SHP77 treated with DMSO at 0.1 percent for 48 hours (cell line): ENCODE data around the gene IMMP2L.
"Not testable (repeated sequence)": the region's sequence is repeated elsewhere in the genome, so short reads cannot be mapped to it uniquely, and the experiment has no call there.

Source experiments
- DNase-seq: peaks from one replicate; lab custom pipeline; 2025; lab: John Stamatoyannopoulos, UW

Gene IMMP2L

GRCh38 chr7:111264111-111264868 lies 298.0 kb downstream of the IMMP2L start:
- DNase-seq: no peak

GRCh38 chr7:111262293-111263116 lies 299.8 kb downstream of the IMMP2L start:
- DNase-seq: no peak

DNA sequence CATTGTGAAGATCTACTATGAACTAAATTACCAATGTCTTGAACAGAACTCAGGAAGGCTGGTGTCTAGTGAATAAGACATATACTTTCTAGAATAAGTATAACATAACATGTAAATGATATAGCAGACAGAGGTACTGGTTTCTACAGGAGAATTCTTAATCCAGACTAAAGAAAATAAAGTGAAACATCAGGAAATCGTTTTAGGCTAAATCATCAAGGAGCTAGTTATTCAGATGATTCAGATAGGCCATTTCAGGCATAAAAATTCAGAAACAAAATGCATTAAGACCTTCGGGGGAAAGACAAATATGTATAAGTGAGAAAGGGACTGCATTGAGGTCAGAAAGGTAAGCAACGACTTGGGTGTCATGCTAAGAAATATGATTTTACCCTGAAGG lies 300.8 kb downstream of the IMMP2L start:
- DNase-seq: no peak

GRCh38 chr7:111259991-111260390 lies 302.3 kb downstream of the IMMP2L start:
- DNase-seq: no peak

- DNase-seq: no peak
Measured at GRCh38 chr7:111256391-111256790, 305.9 kb downstream of the IMMP2L start.

GRCh38 chr7:111255576-111255975 lies 306.7 kb downstream of the IMMP2L start:
- no peak for DNase-seq

DNA sequence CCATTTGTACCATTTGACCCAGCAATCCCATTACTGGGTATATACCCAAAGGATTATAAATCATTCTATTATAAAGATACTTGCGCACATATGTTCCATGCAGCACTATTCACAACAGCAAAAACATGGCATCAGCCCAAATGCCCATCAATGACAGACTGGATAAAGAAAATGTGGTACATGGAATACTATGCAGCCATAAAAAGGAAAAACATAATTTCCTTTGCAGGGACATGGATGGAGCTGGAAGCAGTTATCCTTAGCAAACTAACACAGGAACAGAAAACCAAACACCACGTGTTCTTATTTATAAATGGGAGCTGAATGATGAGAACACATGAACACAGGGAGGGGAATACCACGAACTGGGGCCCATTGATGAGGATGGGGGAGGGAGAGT lies 310.9 kb downstream of the IMMP2L start:
- not testable (repeated sequence) for DNase-seq

GRCh38 chr7:111249807-111250206 lies 312.5 kb downstream of the IMMP2L start:
- DNase-seq: not testable (repeated sequence)

GRCh38 chr7:111242141-111242755 lies 320.0 kb downstream of the IMMP2L start:
- DNase-seq: no peak

GRCh38 chr7:111240371-111240770 lies 321.9 kb downstream of the IMMP2L start:
- no peak for DNase-seq

DNA sequence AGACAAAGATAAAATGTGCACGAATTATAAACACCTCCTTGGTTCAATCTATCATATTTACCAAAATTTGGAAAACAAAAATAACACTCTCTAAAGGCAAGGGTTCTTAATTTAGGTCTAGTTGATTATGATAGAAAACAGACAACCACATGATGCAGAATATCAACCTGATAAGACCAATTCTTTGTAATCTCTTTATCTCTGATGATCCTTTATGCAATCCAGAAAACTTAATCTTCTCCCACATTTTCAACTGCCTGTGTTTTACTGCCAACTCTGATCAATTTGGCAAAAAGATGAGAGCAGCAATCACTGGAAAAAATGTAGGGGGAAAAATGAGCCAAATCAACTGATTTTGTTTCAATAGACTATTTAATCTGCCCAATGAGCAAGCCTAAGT lies 322.9 kb downstream of the IMMP2L start:
- DNase-seq: no peak

DNA sequence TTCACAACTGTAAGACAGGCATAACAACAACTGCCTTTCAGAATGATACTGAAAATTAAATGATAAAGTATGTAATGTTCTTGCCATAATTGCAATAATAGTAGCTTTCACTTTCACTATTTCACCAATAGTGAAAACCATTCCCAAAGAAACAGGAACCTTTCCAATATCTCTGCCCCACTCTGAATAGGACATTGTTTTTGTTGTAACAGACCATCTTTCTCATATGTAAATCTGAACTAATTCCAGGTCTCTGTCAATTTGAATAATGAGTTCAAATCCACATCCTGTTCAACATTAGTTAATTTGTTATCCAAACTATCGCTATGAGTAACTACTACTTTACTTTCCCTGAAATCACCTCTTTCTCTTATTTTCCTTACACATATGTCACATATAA lies 323.4 kb downstream of the IMMP2L start:
- no peak for DNase-seq

DNA sequence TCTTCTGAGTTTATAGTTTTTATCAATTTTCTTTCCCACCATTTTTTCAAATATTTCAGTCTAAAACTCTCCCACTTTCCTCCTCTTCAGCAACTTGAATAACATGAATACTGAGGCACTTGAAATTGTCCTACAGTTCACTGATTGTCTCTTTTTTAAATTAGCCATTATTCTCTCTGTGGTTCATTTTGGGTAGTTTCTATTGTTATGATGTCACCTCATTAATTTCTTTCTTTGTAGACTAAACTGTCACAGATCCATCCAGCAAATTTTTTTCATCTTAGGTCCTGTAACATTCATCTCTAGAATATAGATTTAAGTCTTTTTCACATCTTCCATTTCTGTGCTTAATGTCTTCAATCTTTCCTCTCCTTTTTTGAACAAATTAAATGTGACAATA lies 326.6 kb downstream of the IMMP2L start:
- no peak for DNase-seq

GRCh38 chr7:111232249-111233084 lies 329.8 kb downstream of the IMMP2L start:
- DNase-seq: no peak

DNA sequence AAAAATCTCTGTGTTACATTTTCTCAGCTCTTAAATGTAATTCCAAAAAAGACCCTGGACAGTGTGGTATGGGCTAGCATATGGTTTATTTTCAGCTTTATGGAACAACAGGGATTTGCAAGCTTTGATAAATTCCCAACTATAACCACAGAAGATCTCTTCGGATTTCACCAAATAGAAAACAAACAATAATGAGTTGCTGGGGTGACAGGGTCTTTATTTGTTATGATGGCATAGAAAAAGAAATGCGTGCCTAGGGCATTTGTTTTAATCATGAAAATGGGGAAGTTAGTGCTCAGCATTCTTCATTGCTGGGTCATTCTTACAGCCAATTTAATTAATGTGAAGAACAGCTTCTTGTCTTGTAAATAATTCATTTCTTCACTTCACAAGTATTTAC lies 332.4 kb downstream of the IMMP2L start:
- DNase-seq: no peak

GRCh38 chr7:111229181-111229740 lies 333.0 kb downstream of the IMMP2L start:
- no peak for DNase-seq

DNA sequence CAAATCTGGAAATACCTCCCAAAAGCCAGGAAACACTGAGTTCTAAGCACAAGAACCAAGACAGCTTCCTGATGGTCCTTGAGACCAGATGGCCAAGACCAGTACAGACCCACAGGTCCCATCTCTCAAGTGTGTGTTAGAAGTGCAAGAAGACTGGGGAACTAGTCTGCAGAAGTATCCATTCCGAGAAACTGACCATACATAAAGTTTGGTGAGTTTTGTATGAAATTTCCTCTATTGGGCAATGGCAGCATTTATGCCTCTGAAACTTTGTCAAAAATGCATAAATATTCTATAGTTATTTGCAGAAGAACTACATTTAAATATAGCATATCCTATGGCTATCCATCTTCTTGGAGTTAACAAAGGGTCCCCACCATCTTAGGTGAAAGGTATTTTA lies 333.9 kb downstream of the IMMP2L start:
- no peak for DNase-seq

DNA sequence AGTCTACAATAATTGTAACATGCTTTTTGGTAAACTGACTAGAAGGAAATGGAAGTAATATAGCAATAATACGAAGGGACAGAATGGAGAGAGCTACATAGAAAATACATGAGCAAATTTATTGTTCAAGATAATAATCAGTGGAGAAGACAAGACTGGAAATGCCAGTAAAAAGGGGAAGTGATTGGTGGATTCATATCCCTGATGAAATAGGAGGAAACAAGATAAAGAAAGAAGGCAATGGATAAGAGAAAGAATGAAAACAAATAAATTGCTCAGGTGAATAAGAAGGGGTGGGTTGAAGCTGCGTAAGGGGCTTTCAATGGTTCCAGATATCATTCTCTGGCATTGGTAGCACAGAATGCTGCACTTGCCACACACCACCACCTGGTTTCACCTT lies 335.5 kb downstream of the IMMP2L start:
- no peak for DNase-seq

GRCh38 chr7:111224354-111225231 lies 337.7 kb downstream of the IMMP2L start:
- DNase-seq: no peak

DNA sequence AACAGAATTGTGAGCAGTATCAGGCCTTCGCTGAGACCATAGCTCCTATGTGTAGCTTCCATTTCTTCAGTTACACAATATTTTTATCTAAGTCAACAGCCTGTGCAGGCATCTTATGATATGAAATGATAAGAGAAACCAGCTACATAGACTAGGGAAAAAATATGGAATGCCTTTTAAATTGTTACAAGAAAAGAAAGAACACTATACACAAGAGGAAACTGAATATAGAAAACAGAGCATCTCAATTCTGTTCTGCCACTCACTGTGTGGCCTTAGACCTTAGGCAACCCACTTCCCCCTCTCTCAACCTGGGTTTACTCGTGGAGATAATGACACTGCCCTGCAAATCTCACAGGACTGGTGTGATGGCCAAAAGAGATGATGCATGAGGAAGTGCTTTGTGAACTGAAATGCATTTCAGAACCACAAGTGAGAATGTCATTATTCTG lies 338.5 kb downstream of the IMMP2L start:
- DNase-seq: no peak

GRCh38 chr7:111215550-111215949 lies 346.7 kb downstream of the IMMP2L start:
- no peak for DNase-seq
